ENCODE results near the gene SELL. TPM values are rescaled to one million over a fixed set of nuclear protein-coding genes. Genes with fewer than 3 reads are reported as not detected.
"Not testable (repeated sequence)": the region's sequence is repeated elsewhere in the genome, so short reads cannot be mapped to it uniquely, and the experiment has no call there.

SELL gene
- polyA plus RNA-seq, 1 of the 3 experiments (the other 2 are of a cell fraction): 0.58 TPM

DNA sequence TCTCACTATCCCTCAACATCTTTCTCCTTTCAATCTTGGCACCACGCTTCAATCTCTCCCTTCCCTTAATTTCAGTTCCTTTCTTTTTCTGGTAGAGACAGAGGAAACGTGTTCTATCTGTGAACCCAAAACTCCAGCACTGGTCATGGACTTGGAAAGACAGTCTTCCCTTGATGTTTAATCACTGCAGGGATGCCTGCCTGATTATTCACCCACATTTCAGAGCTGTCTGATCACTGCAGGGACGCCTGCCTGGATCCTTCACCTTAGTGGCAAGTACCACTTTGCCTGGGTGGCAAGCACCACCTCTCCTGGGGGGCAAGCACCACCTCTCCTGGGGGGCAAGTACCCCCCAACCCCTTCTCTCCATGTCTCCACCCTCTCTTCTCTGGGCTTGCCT lies 27.8 kb downstream of the SELL start (continued):
- no peak for TF ChIP-seq EZH2phosphoT487 (IDR thresholded peaks at IDR 0.05; ENCODE audit: borderline replicate concordance, low read depth)
- TF ChIP-seq GABPA (IDR thresholded peaks at IDR 0.05; ENCODE audit: low read depth): no peak
- no peak for TF ChIP-seq NFIC (IDR thresholded peaks at IDR 0.05; ENCODE audit: borderline replicate concordance)
- TF ChIP-seq RCOR1 (IDR thresholded peaks at IDR 0.05; ENCODE audit: low read length): no peak
- TF ChIP-seq, protein P1, sequence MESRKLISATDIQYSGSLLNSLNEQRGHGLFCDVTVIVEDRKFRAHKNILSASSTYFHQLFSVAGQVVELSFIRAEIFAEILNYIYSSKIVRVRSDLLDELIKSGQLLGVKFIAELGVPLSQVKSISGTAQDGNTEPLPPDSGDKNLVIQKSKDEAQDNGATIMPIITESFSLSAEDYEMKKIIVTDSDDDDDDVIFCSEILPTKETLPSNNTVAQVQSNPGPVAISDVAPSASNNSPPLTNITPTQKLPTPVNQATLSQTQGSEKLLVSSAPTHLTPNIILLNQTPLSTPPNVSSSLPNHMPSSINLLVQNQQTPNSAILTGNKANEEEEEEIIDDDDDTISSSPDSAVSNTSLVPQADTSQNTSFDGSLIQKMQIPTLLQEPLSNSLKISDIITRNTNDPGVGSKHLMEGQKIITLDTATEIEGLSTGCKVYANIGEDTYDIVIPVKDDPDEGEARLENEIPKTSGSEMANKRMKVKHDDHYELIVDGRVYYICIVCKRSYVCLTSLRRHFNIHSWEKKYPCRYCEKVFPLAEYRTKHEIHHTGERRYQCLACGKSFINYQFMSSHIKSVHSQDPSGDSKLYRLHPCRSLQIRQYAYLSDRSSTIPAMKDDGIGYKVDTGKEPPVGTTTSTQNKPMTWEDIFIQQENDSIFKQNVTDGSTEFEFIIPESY (IDR thresholded peaks at IDR 0.05; ENCODE audit: borderline replicate concordance, low read depth): no peak
- TF ChIP-seq, protein P2, sequence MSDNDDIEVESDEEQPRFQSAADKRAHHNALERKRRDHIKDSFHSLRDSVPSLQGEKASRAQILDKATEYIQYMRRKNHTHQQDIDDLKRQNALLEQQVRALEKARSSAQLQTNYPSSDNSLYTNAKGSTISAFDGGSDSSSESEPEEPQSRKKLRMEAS (IDR thresholded peaks at IDR 0.05; ENCODE audit: low read depth): no peak
- TF ChIP-seq EP300 (IDR thresholded peaks at IDR 0.05; ENCODE audit: borderline replicate concordance in 1 of 2, low read depth in 1 of 2, low read length in 1 of 2): no peak
- TF ChIP-seq RXRA (IDR thresholded peaks at IDR 0.05; ENCODE audit: borderline replicate concordance, low read depth): no peak

DNA sequence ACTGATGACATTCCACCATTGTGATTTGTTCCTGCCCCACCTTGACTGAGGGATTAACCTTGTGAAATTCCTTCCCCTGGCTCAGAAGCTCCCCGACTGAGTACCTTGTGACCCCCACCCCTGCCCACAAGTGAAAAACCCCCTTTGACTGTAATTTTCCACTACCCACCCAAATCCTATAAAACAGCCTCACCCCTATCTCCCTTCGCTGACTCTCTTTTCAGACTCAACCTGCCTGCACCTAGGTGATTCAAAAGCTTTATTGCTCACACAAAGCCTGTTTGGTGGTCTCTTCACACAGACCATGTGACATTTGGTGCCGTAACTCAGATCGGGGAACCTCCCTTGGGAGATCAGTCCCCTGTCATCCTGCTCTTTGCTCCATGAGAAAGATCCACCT lies 28.3 kb downstream of the SELL start:
- CTCF ChIA-PET; H3K4me2 ChIP-seq; H4K20me1 ChIP-seq (ENCODE audit: insufficient read depth); H3K9me3 ChIP-seq; H3K9ac ChIP-seq; H3K4me1 ChIP-seq (ENCODE audit: control insufficient read depth in 1 of 2, insufficient read depth in 2 of 2, low read depth in 1 of 2, low read length in 1 of 2); H3F3A ChIP-seq (replicated peaks; ENCODE audit: insufficient read depth); H3K4me3 ChIP-seq (ENCODE audit: low read depth in 2 of 2, low read length in 1 of 2); H3K79me2 ChIP-seq (ENCODE audit: insufficient read depth); H2AFZ ChIP-seq (ENCODE audit: low read depth); H3K36me3 ChIP-seq (replicated peaks in 1 of 2; ENCODE audit: control insufficient read depth in 1 of 2, insufficient read depth in 2 of 2, low read length in 1 of 2); H3K27ac ChIP-seq (ENCODE audit: low read depth in 2 of 2, low read length in 1 of 2); POLR2A ChIA-PET; H3K9me2 ChIP-seq; DNase-seq: not testable (repeated sequence)
- 12% methylated on average over 4 of the region's 4 CpGs for WGBS (ENCODE audit: low lambda C conversion rate)
- peaks cover 45% of the 10 kb centered on the region for H3K27me3 ChIP-seq (ENCODE audit: insufficient read depth)

DNA sequence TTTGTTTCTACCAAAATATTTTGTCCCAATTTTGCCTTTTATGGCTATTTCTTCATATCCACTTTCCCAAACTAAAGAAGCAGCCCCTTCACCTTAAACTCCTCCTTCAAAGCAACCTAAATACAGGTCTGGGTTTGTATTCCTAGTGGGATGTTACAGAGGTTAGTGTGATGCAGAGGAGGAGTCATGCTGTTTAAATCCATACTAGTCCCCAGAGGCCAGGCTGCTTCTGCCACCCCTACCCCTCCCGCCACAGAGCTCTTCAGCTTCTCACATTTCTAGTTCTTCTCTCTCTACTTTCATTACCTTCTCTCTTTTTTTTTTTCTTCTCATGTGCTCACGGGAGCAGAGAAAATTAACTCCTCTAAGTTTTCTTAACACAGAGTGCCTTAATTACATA lies 29.3 kb downstream of the SELL start:
- no peak overlapping the region for H3K4me2 ChIP-seq
- no peaks in the 10 kb centered on the region for H4K20me1 ChIP-seq (ENCODE audit: insufficient read depth)
- H3F3A ChIP-seq (replicated peaks; ENCODE audit: insufficient read depth): no peaks in the 10 kb centered on the region
- H3K36me3 ChIP-seq (replicated peaks in 1 of 2; ENCODE audit: control insufficient read depth in 1 of 2, insufficient read depth in 2 of 2, low read length in 1 of 2): no peaks in the 10 kb centered on the region
- WGBS (ENCODE audit: low lambda C conversion rate): 8% methylated on average over 2 of the region's 2 CpGs
- H3K4me3 ChIP-seq (ENCODE audit: low read depth in 2 of 2, low read length in 1 of 2): no peak overlapping the region
- no peaks in the 10 kb centered on the region for H3K4me1 ChIP-seq (ENCODE audit: control insufficient read depth in 1 of 2, insufficient read depth in 2 of 2, low read depth in 1 of 2, low read length in 1 of 2)
- H3K9me3 ChIP-seq: no peaks in the 10 kb centered on the region
- DNase-seq: no peak
- H3K27ac ChIP-seq (ENCODE audit: low read depth in 2 of 2, low read length in 1 of 2): no peak overlapping the region
- no peak overlapping the region for H2AFZ ChIP-seq (ENCODE audit: low read depth)
- no peak overlapping the region for H3K9ac ChIP-seq
- POLR2A ChIA-PET: no interaction called here
- H3K9me2 ChIP-seq: no peaks in the 10 kb centered on the region
- H3K79me2 ChIP-seq (ENCODE audit: insufficient read depth): no peaks in the 10 kb centered on the region
- no peak for TF ChIP-seq RCOR1 (IDR thresholded peaks at IDR 0.05; ENCODE audit: low read length)
- TF ChIP-seq SIN3A (IDR thresholded peaks at IDR 0.05; ENCODE audit: borderline replicate concordance, low read depth, low read length): no peak
- TF ChIP-seq, protein P2 (IDR thresholded peaks at IDR 0.05; ENCODE audit: low read depth): no peak
- H3K27me3 ChIP-seq (ENCODE audit: insufficient read depth): peaks cover 45% of the 10 kb centered on the region
- CTCF ChIA-PET: interaction anchor here (0.8 to 1.0 kb wide), 2 partner anchors 14 to 96 kb away, joined by 3 to 4 read pairs; partner anchors contain the start of gene F5
